OCI-LY7 (cell line): ENCODE measurements around the gene LRRC37A.

Source experiments
- EZH2phosphoT487 ChIP-seq: fragments of 200-600 bp; sonication (generic); IDR thresholded peaks from 2 replicates; pipeline ENCODE4 v1.6.1; 2018; ENCODE audit warnings: low read depth, borderline replicate concordance, mild to moderate bottlenecking, mixed run types, antibody characterized with exemption, low read length, moderate library complexity, mixed read lengths
- TF ChIP-seq, protein P1 (sequence below): fragments of 200-600 bp; sonication (generic); conservative IDR thresholded peaks from 2 replicates; pipeline ENCODE4 v1.5.1; 2014; ENCODE audit warnings: mild to moderate bottlenecking, antibody characterized with exemption, low read length, moderate library complexity, mixed read lengths

DNA sequence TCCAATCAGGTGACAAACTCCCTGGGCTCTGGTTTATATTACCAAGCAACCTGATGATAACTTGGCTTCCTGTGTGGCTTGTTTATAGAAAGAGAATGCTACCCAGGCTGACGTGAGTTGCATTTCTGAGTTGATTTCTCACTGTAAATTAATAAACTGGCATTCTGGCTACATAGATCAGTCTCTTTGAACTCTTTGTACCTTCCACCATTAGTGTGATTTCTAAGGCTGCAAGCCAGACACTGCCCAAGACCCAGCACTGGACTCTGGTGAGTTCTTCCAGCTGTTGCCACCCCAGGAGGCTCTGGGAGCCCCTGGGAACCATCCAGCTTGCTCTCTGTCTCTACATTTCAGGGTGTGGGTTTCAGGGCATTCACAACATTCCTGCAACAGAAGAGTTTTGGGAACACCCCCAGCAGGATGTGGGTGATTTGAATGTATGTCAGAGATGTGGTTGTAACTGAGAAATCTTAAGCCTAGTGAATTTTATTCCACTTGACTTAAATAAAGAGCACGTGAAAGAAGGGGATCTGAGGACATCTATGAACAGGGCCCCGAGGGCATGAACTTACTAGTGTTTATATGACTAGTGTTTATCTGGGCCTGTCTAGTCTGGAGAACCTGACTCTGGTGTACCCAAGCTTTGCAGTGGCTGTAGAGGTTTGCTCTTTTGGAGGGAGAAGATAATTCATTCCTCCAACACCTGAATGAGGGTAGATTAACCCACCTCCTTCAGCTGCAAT is 30.3 kb upstream of the LRRC37A start:
- TF ChIP-seq, protein P1, sequence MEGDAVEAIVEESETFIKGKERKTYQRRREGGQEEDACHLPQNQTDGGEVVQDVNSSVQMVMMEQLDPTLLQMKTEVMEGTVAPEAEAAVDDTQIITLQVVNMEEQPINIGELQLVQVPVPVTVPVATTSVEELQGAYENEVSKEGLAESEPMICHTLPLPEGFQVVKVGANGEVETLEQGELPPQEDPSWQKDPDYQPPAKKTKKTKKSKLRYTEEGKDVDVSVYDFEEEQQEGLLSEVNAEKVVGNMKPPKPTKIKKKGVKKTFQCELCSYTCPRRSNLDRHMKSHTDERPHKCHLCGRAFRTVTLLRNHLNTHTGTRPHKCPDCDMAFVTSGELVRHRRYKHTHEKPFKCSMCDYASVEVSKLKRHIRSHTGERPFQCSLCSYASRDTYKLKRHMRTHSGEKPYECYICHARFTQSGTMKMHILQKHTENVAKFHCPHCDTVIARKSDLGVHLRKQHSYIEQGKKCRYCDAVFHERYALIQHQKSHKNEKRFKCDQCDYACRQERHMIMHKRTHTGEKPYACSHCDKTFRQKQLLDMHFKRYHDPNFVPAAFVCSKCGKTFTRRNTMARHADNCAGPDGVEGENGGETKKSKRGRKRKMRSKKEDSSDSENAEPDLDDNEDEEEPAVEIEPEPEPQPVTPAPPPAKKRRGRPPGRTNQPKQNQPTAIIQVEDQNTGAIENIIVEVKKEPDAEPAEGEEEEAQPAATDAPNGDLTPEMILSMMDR: no peak
- TF ChIP-seq EZH2phosphoT487: no peak
